PC-9 (cell line): Measurements from ENCODE around the gene PLXDC1.

ENCODE experiments used
- EZH2 ChIP-seq: fragments of 200-600 bp; sonication (generic); IDR thresholded peaks from 2 replicates; pipeline ENCODE4 v1.8.0; 2017; ENCODE audit warnings: antibody characterized with exemption, low read depth
- TF ChIP-seq, protein P1 (sequence below): fragments of 200-600 bp; sonication (generic); conservative IDR thresholded peaks from 2 replicates; pipeline ENCODE4 v1.6.1; 2017; ENCODE audit warnings: mixed run types, antibody characterized with exemption, mild to moderate bottlenecking, moderate library complexity

DNA sequence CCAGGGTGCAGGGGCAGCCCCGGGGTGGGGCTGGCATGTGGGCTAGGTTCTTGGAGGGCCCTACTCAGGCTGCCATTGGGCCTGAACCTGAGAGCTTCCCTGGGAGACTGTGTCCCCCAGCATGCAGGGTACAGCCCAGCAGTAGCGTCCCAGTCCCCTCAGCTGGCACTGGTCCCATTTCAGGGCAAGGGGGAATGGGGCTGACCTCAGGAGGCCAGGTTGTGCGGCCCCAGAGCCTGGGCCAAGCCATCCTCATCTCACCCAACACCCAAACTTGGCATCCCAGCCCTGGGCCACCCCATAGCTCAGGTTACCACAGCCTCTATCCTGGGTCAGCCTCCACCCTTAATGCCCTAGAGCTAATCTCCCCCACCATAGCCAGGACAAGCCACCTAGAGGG, 6.3 kb downstream of the PLXDC1 start:
- TF ChIP-seq, protein P1, sequence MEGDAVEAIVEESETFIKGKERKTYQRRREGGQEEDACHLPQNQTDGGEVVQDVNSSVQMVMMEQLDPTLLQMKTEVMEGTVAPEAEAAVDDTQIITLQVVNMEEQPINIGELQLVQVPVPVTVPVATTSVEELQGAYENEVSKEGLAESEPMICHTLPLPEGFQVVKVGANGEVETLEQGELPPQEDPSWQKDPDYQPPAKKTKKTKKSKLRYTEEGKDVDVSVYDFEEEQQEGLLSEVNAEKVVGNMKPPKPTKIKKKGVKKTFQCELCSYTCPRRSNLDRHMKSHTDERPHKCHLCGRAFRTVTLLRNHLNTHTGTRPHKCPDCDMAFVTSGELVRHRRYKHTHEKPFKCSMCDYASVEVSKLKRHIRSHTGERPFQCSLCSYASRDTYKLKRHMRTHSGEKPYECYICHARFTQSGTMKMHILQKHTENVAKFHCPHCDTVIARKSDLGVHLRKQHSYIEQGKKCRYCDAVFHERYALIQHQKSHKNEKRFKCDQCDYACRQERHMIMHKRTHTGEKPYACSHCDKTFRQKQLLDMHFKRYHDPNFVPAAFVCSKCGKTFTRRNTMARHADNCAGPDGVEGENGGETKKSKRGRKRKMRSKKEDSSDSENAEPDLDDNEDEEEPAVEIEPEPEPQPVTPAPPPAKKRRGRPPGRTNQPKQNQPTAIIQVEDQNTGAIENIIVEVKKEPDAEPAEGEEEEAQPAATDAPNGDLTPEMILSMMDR: no peak
- no peak for TF ChIP-seq EZH2
